CD4-positive, alpha-beta T cell treated with Interleukin-4 for 1 hour (primary cell): ENCODE measurements around the gene PGLYRP1.

Experiments
- DNase-seq, 2 donors: peaks; one replicate each; pipeline ENCODE4 v3.0.0-alpha.2; 2020 to 2022

Gene PGLYRP1, protein sequence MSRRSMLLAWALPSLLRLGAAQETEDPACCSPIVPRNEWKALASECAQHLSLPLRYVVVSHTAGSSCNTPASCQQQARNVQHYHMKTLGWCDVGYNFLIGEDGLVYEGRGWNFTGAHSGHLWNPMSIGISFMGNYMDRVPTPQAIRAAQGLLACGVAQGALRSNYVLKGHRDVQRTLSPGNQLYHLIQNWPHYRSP

DNA sequence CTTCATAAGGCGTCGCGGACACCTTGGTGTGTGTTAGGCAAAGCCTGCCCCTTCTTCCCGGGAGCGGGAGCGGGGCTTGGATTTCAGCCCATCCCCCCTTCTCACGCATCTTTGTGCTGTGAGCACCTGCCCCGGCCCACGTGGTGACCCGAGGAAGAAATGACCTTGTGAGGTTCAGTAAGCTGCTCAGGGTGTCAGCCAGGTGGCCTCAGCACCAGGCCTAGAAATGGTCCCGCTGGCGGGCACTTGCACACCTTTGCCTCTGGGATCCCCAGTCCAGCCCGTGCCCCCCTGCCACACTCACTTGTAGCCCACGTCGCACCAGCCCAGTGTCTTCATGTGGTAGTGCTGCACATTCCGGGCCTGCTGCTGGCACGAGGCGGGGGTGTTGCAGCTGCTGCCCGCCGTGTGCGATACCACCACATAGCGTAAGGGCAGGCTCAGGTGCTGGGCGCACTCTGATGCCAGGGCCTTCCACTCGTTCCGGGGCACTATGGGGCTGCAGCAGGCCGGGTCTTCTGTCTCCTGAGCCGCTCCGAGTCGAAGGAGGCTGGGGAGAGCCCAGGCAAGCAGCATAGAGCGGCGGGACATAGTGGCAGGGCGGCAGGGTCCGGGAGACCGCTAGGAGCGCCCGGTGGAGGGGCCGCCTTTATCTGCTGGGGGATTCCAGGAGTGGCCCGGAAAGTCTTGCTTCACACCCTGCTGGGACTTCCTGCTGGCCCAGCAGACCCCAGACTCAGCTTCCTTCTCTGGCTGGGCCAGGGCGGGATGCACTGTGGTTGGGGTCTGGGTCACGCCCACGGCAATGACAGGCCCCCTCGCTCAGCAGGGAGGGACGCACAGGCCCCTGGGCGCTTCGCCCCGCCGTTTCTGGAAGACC, at the start of gene PGLYRP1:
Gene PGLYRP1 (minus strand): TSS at position 623 of the 880 bp plus-strand sequence. CDS start 32 bp downstream, at position 591.
- DNase-seq, result no peak

DNA sequence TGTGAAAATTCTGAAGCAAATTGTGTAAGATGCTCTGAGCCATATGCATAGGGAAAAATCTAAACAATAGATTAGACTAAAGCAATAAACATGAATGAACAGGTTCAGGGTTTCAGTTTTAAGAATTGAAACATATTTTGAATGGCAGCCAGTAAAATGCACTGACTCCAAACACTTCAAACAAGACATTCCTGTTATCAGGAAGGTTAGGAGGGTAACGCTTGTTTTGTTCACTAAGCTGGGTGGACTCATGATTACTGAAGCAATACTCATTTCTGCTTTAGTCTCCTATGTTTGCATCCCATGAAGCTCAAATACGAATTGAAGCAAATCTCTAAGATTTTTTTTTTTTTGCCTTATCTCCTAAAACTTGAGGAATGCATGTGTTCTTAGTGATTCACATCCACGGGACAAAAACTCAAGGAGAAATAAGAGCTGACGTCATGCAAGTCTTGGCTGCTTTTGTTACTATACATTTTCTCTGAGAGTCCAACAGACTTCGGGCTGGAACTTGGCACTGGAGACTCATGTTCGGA, 47.0 kb upstream of the PGLYRP1 start:
- no peak for DNase-seq

DNA sequence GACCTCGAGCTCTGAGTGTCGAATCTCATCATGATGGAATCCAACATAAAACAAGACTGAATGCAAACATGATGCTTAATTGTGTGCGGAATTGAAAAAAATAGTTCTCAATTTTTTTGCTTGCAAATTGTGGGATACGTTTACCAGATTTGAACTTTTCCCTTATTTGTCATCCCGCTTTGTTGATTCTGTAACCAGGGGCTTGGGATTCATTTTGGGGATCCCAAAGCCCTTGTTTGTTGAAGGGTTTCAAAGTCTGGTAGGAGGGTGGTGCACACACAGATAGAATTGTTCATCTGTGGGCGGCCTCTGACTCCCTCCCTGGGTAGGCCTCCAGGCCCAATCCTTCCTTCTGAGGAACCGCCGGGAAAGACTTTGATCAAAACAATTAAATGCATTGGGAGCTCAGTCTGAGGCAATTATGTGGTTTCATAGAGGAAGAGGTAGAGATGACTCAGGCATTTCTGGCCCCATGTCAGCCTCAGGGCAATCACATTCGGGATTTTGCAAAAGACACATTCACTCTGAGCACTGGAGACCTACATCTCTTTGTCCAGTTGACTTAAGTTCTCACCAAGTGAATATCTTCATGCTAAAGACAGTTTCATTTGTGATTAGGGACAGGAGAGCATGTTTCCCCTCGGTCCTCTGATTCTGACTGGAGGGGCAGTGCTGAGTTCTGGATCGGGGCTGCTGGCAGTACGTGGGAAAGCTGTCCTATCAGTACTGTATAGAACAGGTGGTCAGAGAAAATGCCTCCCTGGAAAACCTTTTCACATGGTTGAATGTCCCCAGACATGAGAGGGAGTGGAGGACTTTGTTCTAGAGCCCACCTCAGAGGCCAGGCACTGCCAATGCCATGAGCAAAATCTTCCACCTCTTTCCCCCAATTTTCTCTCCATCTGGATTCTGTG, 45.7 kb upstream of the PGLYRP1 start:
- no peak for DNase-seq

DNA sequence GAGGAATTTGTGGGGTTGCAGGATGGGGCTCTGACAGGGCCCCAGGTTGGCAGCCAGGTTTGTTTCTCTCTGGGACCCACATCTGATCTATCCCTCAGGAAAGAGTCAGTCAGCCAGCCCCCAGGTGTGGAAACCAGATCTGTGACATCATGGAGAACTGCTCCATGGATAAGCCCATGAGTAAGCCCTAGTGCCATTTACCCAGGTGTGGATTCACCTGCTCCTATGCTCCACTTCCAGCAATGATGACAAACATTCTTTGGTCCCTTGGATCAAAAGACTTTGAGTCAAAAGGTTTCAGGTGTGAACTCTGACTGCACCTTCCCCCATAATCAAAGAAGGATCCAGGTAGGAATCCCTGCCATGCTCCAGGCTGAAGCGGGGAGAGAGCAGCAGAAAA, 44.8 kb upstream of the PGLYRP1 start:
- DNase-seq, result no peak

DNA sequence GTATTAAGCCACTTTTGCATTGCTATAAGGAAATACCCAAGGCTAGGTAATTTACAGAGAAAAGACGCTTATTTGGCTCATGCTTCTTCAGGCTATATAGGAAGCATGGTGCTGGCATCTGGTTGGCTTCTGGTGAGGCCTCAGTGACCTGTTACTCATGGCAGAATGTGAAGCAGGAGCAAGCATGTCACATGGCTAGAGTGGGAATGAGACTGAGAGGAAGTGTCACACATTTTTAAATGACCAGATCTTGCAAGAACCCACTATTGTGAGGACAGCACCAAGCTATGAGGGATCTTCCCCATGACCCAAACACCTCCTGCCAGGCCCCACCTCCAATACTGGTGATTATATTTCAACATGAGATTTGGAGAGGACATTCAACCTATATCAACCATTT, 43.6 kb upstream of the PGLYRP1 start:
- no peak for DNase-seq

DNA sequence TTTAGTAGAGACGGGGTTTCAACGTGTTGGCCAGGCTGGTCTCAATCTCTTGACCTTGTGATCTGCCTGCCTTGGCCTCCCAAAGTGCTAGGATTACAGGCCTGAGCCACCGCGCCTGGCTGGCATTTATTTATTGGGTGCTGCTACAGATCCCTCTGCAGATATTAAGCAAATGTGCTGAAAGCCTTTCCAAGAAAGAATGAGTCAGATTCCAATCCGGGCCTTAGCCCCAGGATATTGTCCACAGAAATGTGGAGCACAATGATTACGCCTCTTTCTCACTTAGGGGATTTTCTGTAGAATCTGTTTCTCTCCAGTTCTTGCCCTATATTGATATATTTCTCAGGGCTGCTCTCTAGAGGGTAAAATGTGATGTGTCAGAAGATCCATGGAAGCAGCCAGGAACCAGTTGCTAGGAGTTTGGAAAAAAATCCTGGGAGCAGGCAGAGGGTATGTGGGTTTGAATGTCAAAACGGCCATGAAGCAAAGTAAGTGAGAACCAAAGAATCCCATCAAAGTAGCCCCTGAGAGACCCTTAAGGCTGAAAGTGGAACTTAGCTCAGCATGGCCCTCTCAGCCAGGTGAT, 42.7 kb upstream of the PGLYRP1 start:
- no peak for DNase-seq

DNA sequence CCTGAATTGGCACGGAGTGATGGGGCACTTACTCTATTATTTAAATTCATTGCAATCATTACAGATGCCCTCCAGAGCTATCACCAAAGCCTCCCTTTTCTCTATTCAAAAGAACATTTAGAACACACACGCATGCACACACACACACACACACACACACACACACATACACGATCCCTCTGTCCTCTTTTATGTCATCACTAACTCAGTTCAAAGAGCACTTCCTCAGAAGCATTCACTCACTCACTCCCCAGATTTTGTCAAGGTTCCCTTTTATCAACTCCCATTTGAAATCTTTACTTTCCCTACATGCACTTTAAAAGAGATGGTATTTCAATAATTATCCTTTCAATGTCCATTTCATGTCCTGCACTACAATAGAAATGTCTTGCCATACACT, 40.3 kb upstream of the PGLYRP1 start:
- DNase-seq, result no peak

DNA sequence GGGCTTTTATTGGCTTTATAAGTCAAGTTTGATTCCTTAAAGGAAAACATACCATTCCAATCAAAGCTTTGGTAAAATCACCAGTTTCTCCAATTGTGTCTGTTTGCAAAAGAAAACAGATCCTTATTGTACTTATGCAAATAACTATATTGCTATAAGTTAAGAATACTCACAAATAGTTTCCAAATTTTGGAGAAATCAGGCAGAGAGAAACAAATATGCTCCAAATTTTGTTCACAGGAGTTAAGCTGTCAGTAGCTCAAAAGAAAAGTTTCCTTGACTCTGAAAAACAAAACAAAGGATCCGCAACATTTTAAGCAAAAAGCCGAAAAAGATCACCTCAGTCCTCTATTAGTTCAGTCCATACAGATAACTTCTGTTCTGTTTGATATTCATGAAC, 37.2 kb upstream of the PGLYRP1 start:
- DNase-seq, result no peak

DNA sequence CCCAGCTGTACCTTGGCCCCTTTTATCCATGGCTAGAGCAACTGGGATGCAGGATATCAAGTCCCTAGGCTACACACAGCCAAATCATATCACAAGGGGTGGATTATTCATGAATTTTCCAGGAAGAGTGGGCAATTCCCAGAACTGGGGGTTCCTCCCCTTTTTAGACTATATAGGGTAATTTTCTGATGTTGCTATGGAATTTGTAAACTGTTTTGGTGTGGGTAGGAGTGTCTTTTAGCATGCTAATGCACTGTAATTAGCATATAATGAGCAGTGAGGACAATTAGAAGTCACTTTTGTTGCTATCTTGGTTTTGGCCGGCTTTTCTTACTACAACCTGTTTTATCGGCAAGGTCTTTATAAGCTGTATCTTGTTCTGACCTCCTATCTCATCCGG, 35.9 kb upstream of the PGLYRP1 start:
- no peak for DNase-seq

DNA sequence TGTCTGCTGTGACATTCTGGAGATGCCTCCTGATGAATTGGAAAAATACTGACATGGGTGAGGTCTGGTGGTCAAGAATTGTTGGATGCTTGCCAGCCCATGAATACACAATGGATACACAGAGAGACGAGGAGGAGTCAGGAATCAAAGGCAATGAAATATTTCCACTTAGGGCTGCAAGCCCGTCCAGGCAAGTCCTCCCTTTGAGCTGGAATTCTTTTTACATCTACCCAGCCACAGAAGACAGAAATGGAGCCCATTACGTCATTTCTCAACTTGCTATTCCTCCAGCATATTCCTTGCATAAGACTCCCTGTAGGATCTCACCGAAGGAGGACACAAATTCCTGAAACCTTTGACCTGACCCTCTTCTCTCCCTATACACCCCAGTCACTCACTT, 33.7 kb upstream of the PGLYRP1 start:
- DNase-seq, result no peak

DNA sequence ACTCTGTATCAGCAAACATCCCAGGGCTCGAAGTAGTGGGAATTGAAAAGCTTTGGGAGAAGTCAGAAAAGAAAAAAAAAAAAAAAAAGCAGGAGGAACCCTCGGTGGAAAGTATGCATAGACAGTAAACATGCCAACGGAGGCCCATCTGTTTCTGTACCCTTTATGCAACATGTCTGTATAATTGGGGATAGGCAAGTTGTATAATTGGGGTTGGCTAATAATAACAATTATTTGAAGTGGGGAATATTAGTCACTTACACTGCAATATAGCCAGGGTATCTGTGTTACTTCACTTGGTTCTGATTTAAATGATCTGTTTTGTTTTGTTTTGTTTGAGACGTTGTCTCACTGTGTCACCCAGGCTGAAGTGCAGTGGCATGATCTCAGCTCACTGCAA, 30.0 kb upstream of the PGLYRP1 start:
- DNase-seq, result no peak

DNA sequence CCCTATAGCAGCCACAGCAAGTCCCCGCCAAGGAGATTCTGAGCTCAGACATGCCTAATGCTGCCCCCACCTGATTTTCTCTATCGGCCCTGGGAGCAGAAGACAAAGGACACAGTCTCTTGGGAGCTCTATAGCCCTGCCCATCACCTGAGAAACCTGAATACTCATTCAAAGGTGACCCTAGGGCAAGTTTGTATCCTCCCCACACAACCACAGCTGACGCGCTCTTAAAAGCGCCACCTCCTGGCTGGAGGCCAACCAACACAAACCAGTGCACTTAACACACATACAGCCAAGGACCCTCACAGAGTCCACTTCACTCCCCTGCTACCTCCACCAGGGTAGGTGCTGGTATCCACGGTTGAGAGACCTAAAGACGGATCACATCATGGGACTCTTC, 26.7 kb upstream of the PGLYRP1 start:
- no peak for DNase-seq

DNA sequence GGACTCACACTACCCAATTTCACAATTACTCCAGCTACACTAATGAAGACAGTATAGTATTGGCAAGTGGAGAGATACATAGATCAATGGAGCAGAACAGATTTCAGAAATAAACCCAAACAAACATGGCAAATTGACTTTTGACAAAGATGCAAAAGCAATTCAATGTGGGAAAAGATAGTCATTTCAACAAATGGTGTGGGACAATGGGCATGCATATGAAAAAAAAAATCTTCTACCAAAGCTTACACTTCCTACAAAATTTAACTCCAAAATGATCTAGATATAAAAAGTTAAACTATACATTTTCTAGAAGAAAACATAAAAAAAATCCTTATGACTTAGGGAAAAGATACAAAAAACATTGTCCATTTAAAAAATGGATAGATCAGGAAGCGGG, 20.7 kb upstream of the PGLYRP1 start:
- DNase-seq, result no peak

DNA sequence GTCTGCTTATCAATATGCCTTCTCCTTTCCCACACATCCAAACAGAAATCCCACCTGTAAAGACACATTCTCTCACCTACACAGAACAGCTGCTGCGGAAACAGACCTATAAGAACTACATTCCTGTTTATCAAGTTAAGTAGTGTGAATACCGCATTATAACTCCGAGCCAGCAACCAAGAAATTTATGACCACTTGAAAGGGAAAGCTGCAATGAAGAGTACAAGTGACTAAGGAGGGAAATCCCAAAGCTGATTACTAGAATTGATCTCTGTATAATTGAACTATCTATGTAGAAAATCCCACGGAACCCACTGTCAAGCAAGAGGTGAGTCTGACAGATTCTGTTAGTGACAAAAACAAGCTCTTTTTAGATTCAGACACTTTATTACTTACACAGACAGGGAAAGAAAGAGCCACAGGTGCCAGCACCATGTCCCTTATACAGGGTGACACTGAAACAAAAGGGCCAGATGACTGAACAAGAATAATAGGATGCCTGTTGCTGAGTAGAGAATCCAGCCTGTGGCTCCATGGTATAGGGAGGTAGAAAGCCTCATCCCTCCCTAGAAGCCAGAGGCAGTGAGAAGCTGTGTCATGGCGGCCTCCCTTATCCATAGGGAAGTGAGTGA, 19.5 kb upstream of the PGLYRP1 start:
- DNase-seq, result no peak

DNA sequence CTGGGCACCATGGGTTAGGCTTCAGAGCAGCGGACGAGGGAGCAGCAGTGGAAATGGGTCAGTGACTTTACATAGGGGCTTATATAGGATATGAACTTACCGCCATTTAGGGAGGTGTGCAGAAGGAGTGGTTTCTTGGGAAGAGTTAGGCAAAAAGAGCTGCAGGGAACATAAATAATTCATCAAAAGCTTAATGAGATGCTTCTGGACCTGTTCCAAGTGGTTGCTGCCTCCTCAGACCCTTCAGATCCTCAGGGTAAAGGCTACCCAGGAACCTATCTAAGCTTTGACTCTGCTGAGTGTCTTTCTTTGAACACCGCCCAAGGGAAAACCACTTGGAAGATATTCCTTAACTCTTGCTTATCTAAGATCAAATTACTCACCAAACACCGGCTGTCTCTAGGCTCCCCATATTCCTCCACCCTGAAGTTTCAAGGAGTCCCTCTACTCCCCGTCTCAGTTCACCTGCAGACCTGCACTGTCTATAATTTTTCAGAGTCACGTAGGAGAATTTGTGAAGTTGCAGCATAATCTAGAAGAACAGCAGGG, 18.2 kb upstream of the PGLYRP1 start, which contains the start of gene IGFL4:
Gene IGFL4 (minus strand): TSS at position 51 of the 549 bp plus-strand sequence. CDS start 40 bp downstream, at position 11.
- DNase-seq, result no peak

DNA sequence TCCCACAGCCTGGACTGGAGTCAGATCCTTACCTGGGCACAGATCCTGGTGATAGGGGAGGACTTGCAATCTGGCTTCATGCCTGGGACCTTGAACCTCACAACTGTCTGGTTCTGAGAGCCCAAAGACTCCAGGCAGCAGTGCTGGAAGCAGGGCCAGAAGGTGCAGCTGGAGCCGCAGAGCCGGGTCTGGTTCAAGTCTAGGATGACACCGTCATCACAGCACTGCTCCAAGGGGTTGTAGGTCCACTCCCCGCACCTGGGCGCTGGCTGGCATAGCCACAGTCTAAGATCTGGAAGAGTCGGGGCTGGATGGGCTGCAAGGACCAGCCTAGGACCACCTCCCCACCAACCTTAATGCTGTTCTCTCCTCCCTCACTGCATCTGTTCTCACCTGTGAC, 17.3 kb upstream of the PGLYRP1 start:
- DNase-seq, result no peak

DNA sequence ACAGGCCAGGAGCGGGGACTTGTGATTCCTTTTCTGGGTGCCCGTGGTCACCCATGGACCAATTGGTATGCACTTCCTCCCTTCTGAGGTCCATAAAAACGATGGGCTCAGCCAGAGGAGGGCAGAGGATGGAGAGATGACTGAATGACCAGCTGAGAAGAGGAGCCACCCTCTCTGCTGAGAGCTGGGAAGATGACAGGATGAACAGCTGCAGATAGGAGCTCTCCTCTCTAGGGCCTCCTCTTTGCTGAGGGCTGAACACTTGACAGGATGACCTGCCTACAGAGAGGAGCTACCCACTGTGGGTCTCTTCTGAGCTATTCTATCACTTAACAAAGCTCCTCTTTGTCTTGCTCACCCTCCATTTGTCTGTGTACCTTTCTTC, 13.9 kb upstream of the PGLYRP1 start:
- no peak for DNase-seq

DNA sequence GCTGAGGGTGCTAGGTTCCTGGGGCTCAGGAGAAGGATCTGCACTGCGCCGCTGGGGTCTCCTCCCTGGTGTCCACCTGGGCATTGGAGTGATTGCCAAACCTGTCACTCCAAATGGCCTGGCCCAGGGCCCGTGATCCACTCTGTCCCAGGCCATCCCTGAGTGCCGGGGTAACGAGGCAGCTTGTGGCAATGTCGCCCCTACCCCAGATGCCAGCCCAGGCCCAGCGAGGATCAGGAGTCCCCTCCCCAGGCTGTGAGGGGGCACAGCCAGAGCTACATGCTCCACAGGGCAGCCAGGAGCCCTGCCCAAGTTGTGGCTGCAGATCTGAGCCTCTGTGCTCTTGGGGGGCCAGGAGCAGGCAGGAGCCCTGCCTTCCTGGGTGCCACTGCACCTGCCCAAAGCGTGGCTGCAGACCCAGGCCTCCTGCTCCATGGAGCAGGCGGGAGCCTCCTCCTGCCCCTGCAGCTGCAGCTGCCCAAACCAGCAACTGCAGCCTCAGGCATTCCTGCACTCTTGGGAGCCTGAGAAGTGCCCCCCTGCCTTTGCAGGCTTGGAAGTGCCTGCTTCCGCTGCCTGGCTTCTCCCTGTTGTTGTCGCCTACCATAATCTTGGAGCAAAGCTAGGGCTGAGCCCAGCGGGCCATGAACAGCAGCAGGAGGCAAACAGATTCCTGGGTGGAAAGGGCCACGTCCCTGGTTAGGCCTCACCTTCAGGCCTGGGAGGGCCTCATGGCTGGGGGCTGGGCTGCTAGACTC, 13.3 kb upstream of the PGLYRP1 start:
- DNase-seq, result no peak

DNA sequence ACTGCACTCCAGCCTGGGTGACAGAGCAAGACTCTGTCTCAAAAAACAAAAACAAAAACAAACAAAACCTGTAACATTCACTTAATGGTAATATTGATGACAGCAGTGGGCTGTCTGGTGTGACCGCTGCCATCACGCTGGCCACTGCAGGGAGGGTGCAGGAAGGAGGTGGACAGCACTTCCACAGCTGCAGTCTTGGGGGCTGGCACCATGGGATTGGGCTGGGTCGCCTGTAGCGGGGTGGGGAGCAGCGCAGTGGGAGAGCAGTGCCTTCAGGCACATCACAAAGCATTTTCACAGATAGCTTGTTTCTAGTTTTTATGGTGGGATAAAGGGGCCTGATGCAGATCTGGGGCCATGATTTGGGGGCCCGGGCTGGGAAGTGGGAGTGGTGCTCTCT, 12.7 kb upstream of the PGLYRP1 start:
- DNase-seq, result no peak

DNA sequence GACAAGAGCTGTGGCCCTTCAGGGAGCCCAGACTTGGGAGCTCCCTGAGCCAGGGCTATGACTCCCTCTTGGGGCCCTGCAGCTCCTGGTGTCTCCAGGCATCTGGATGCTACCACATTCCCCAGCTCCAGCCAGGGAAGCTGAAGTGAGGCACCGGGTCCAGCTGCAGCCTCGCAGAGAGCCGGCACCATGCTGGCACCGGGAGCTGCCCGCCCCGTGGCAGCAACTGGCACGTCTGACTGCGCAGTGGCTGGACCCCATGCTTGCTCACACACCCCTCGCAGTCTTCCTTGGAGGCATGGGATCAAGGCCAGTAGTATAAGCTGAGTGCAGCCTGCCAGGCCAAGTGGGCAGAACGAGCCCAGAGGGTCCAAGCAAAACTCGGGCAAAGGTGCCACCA, 10.5 kb upstream of the PGLYRP1 start:
- DNase-seq, result no peak

DNA sequence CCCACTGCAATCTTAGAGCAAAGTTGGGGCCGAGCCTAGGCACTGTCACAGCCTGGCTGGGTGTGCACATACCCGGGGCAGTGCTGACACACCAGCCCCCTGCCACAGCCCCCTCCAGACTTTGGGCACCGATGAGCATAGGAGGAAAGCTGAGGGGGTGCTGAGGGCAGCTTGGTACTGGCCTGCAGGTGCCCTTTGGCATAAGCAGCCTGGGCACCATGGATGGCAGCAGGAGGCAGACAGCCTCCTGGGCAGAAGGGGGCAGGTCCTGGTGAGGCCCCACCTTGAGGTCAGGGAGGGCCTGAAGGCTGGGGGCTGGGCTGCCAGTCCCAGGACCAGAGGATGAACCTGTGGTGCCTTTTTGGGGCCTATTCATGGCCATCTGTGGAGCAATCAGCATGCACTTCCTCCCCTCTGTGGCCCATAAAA, 9.8 kb upstream of the PGLYRP1 start:
- DNase-seq, result no peak
